Measurements from ENCODE around the gene SPINK8. TPM values are rescaled to one million over a fixed set of nuclear protein-coding genes. Genes with fewer than 3 reads are reported as not detected.

The SPINK8 gene
- total RNA-seq, 1 experiment from 2014 or later: not detected

- peaks cover 0 to 8% of the 10 kb centered on the region in 2 experiments; a peak in 1 of 4 replicates for H3K36me3 ChIP-seq (ENCODE audit: control insufficient read depth in 1 of 2, insufficient read depth in 2 of 2, low read length in 2 of 2)
- no peak overlapping the region for H3K4me3 ChIP-seq (replicated peaks in 1 of 2; ENCODE audit: low read depth in 1 of 2, low read length in 2 of 2)
- no peaks in the 10 kb centered on the region for H3K9me2 ChIP-seq (ENCODE audit: insufficient read depth)
- CTCF ChIA-PET: no interaction called here
- no peak overlapping the region for H3K27ac ChIP-seq (ENCODE audit: low read depth, low read length)
- POLR2A ChIA-PET: no interaction called here
- DNase-seq (ENCODE audit: low read depth, low spot score): no peak
- ATAC-seq: no peak
- no peaks in the 10 kb centered on the region for H3K9me3 ChIP-seq (ENCODE audit: control insufficient read depth in 1 of 2, insufficient read depth in 1 of 2, low read depth in 1 of 2, low read length in 2 of 2)
- H3K4me2 ChIP-seq (ENCODE audit: low read length): no peak overlapping the region
- TF ChIP-seq EZH2 (IDR thresholded peaks at IDR 0.05) (no peak), ZNF274 (IDR thresholded peaks at IDR 0.05; ENCODE audit: low read depth, low read length) (no peak), JUND (IDR thresholded peaks at IDR 0.05) (no peak), ZBTB33 (IDR thresholded peaks at IDR 0.05; ENCODE audit: extremely low read depth, insufficient replicate concordance, low read length) (no peak), EGR1 (IDR thresholded peaks at IDR 0.05; ENCODE audit: low read depth) (no peak), POLR2A (IDR thresholded peaks at IDR 0.05; ENCODE audit: borderline replicate concordance, extremely low read depth, insufficient read depth, insufficient read length) (no peak), ATF3 (IDR thresholded peaks at IDR 0.05) (no peak), POLR2AphosphoS5 (IDR thresholded peaks at IDR 0.05; ENCODE audit: low read depth, low read length) (no peak), YY1 (IDR thresholded peaks at IDR 0.05; ENCODE audit: extremely low read depth, insufficient replicate concordance, low read depth, low read length) (no peak), ZFX (IDR thresholded peaks at IDR 0.05) (no peak)
- BruUV-seq (replicated peaks): no TSS peak
- H4K20me1 ChIP-seq (ENCODE audit: insufficient read depth): no peaks in the 10 kb centered on the region
- peaks cover 5% of the 10 kb centered on the region; the same call in 1 of the 2 replicates for H3K79me2 ChIP-seq (ENCODE audit: insufficient read depth, low read length)
- peaks cover 0 to 22% of the 10 kb centered on the region in 2 experiments; a peak in 2 of 4 replicates for H3K4me1 ChIP-seq (ENCODE audit: control insufficient read depth in 1 of 2, insufficient read depth in 2 of 2, low read length in 2 of 2)
- intact Hi-C loops (cut with micrococcal nuclease): no loop called here
- H3K27me3 ChIP-seq (ENCODE audit: insufficient read depth, low read length): 0 out of 2 replicates have a peak, but pooled peaks cover 3% of the 10 kb centered on the region
- H2AFZ ChIP-seq (ENCODE audit: low read depth, low read length, poor library complexity, severe bottlenecking): no peak overlapping the region
- no peak overlapping the region for H3K9ac ChIP-seq (ENCODE audit: low read length)
- RAD21 ChIA-PET (ENCODE audit: low non-redundant PET in 1 of 2, low total read pairs in 2 of 2, uncharacterized antibody in 2 of 2, unreplicated experiment in 2 of 2): no interaction called here
These were observed 27.2 kb downstream of the SPINK8 start for GRCh38 chr3:48306290-48306689.
